Renal cortex interstitium (tissue), 11 donors: ENCODE results near the gene SCUBE1. TPM values are rescaled to one million over a fixed set of nuclear protein-coding genes. Genes with fewer than 3 reads are reported as not detected.

Experiments used
- DNase-seq, 11 donors: peaks; one replicate each; pipeline ENCODE4 v3.0.0-alpha.2; 2013; ENCODE audit warnings: low read depth in 9 of 11, low spot score in 4 of 11; ENCODE audit errors: extremely low read depth in 1 of 11
- polyA plus RNA-seq, 3 donors: library from polyadenylated mRNA; unstranded; fragments of 120-200 nt; gene quantifications; one replicate each; pipeline ENCODE4 v1.2.1, GENCODE V29; 2013; ENCODE audit not compliant: insufficient read length in 3 of 3

SCUBE1 gene
- polyA plus RNA-seq, 3 donors = 8.7 to 11.6 (median 10.9) TPM

- no peak for DNase-seq
These were observed 130.7 kb downstream of the SCUBE1 start for GRCh38 chr22:43212434-43212952.

DNA sequence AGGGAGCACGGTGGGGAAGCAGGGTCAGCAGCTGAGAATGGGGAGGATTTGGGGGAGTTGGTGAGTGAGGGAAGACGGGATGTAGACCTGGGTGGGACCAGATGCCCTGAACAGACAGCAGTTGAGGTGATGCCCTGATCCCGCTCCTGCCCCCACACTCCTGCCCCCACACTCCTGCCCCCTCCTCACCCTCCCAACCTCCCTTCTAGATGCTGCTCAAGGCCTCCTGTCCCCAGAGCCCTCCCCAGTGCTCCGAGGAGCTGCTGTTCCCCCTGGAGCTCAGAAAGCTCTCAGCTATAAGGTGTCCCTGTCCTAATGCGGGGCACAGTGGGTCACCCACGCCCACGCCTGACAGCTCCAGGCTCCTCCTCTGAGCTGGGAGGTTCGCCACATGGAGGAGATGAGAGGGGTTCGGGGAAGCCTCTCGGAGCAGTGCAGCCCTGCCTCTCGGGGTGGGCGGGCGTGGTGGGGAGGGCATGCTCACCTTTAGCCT, 131.2 kb downstream of the SCUBE1 start:
- no peak for DNase-seq

GRCh38 chr22:43210631-43211515, 132.3 kb downstream of the SCUBE1 start:
- no peak for DNase-seq

- no peak for DNase-seq
These were observed 133.2 kb downstream of the SCUBE1 start for GRCh38 chr22:43209971-43210370.

- DNase-seq = no peak
These were observed 133.7 kb downstream of the SCUBE1 start for GRCh38 chr22:43209523-43209890.

DNA sequence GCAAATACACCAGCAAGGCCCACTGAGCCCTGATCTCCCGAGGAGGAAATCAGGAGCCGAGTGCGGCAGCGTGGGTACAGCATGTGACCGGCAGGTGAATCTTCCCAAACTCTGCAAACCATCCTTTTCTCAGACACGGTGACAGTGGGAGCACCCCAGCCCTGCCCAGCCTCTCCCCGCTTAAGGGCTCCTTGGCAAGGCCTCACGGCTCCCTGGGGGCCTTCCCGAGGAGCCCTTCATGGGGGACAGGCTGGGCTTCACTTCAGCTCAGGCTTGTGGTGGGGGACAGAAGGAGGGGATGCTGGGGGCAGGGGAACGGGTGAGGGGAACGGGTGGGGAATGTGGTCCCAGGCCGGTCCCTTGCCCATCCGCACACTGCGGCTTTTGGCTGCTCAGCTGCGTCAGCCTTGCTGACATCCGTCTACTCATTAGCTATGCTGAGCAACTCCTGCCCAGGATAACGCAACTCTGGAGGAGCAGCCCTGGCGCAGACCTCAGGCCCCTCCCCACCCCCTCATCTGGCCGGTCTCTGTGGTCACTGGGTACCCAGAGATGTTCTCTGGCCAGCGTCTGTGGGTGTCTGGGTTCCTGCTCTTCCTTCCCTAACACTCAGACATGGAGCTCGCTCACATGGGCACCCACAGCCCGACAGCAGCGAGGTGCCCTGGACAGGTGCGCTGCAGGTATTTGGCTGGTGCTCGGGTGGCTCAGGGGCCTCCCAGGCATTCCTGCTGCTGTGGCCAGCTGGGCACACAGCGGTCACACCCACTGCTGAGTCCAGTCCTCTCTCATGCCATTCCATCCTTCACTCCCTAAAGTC, 134.3 kb downstream of the SCUBE1 start:
- no peak for DNase-seq

DNA sequence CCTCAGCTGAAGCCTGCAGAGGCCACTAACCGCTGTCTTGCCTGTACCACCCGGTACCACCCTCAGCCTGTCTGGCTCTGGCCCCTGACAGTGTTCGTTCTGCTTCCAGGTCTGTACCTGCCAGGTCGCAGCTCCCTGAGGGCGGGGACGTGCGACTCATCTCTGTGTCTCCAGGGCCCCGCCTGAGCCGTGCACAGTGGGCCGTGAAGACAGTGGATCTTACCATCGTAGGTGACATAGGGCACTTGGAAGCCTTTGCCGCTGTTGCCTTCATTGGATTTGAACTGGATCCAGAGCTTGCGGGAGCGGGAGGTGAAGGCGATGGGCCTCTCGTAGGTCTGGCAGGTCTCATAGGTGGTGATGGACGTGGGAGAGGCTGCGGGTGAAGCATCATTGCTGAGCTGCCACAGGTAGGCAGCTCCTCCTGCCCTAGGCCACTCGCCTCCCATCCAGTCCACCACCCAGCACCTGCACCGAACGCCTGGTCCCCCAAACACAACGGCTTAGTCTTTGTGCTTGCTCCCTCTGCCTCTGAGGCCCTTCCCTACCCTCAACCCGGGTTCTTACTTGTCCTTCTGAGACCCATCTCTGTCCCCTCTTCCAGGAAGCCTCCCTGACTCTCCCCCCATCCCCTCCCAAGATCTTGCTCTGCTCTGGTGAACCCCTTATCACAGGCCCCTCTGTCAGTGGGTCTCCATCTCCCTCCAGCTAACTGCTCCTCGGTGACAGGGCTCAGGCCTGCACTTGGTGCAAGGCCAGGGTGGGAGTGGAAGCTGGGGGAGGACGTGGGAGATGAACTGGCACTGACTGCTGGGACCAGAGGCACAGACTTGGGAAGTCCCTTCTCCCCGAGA, 135.1 kb downstream of the SCUBE1 start:
- DNase-seq = no peak

- no peak for DNase-seq
These were observed 135.8 kb downstream of the SCUBE1 start for GRCh38 chr22:43207386-43207785.

DNA sequence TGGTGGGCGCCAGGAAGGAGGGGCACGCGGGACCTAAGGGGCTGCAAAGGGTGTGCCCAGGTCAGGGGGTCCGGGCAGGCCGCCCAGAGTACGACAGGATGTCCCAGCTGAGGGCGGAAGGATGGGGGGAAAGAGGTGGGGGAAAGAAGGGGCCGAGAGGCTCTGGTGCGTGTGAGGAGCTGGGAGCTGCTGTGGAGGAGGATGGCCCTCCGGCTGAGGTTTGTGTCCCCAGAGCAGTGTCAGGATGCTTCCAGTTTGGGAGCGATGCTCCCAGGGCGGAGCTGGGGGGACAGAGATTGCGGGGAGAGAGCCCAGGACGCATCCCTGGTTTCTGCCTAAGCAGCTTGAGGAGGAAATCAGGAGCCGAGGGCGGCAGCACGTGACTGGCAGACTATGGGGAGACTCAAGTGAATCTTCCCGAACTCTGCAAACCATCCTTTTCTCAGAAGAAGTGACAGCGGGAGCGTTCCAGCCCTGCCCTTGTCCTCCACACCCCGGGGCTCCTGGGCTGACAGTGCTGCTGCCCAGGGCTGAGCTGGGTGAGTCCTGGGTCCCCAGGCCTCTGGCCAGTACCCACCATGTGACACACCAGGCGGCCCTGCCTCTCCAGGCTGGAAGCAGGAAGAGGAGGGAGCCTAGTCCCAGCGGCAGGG, 136.5 kb downstream of the SCUBE1 start:
- DNase-seq = no peak

DNA sequence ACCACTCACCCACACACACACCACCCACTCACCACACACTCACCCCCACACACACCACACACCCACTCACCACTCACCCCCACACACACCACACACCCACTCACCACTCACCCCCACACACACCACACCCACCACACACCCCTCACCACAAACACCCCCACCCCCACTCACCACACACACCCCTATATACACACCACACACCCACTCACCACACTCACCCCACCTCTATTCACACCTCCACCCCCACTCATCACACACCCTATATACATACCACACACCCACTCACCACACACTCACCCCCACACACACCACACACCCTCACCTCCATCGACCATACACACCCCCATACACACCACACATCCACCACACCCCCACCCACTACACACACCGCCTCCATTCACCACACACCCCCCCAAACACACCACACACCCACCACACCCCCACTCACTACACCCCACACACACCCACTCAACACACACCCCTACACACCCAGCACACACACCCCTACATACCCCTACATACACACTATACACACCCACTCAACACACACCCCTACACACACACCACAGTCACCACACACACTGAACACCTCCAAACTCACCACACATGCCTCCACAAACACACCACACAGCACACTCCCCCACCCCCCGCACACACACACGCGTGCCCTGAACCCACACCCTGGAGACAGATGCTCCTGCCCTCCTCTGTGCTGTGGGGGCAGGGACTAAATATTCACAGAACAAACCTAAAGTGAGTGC, 137.2 kb downstream of the SCUBE1 start:
- no peak for DNase-seq

DNA sequence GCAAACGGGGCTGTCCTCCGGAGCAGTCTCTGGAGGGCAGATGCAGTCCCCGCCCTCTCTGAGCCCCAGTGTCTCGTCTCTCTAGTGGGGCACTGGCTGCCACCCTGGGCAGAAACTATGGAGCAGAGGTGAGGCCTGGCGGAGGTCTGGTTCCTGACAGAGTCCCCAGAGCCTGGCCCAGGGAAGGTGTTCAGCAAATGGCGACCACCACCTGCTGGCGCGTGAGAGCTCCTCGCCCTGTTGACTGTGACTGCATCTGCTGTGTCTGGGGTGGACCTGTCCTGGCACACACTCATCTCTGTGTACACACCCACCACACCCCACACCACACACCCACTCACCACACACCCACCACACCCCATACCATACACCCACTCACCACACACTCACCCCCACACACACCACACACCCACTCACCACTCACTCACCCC, 137.9 kb downstream of the SCUBE1 start:
- DNase-seq = no peak

- DNase-seq = peak in 6 of 11 donors; percentile 37 to 70 (median 62)
These were observed 139.6 kb downstream of the SCUBE1 start for GRCh38 chr22:43203471-43203981.

- no peak for DNase-seq
These were observed 140.3 kb downstream of the SCUBE1 start for GRCh38 chr22:43202756-43203410.

- no peak for DNase-seq
These were observed 140.8 kb downstream of the SCUBE1 start for GRCh38 chr22:43202326-43202725.

GRCh38 chr22:43201486-43202219, 141.5 kb downstream of the SCUBE1 start:
- DNase-seq = no peak

DNA sequence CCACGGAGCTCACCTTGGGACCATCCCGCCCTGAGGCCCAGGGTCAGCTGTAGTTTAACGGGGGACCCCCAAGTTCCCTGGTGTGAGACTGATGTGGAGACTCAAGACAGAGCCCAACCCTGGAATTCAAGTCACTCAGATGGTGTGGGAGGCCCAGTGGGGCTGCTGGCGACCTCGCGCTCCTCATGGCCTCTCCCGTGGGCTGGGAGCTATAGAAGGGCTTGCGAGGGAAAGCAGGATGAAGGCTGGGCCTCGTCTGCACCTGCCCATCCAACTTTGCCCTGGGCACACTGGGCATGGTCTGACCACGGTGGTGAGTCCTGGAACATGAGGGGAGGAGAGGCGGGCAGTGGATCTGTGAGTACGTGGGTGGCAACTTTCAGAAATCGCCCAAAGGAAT, 142.6 kb downstream of the SCUBE1 start:
- no peak for DNase-seq
